ENCODE data around the gene FSTL4.

DNA sequence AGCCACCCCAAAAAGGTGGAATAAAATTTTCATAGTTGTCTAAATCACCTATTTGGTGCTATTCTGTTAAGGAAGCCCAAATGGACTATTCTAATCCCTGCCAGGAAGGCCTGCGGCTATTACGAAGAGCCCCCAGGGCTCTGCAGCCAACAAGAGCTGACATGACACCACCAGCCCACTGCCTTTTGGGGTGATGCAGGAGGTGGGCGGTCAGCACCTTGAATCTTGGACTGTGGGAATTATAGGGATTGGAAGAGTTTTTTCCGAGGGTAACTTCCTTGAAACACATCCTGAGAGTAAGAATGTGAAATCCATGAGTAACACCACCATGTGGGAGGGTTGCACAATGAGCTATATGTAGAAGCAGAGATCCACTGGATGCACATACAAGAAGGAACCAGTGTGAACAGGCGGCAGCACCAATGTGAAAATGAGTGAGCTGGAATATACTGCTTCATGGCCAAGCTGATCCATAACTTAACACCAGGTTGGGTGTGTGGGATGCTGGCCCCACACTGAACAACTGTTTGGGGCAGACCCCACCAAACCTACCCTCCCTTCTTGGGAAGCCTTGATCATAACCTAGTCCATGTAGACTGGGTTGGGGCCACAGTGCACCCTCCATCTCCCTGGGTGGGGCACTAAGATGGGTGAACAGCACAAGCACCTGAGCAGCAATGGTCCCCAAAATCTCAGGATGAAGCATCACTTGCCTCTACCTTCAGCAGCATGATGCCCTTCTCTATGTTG is 239.0 kb downstream of the FSTL4 start:
- TF ChIP-seq CTCF (conservative IDR thresholded peaks at IDR 0.05): no peak
- TF ChIP-seq EZH2 (IDR thresholded peaks at IDR 0.05; ENCODE audit: low read depth): no peak
